ENCODE data around the gene MINAR2.

MINAR2 gene

DNA sequence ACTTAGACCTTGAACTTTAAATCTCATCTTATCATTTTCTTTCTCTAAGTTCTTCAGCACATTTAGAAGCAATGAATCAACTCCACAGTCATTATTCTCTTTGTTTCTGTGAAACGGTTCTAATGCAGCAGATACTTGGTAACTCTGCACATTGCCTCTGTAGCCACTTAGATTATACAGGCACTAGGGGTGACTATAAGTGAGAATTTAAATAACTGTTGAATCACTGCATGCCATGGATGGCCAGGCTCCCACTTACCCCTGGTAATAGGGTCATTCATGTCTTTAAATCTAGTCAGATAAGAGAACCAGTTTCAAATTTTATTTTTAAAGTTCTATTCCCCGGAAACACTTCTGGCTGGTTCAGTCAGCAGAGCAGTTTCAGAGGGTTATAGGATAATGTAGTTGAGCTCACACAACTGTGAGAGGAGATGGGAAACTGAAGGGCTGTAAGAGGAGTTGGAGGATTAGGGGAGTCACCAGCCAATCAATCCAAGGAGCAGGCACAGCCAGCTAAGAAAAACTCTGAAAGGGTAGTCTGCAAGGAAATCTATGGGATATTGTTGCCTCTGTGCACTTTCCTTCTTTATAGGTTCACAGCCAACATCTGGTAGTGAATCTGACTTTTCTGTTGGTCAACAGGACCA lies 4.2 kb upstream of the MINAR2 start:
- Histone ChIP-seq H3K36me3 (ENCODE audit: insufficient read depth, low read length) (no peaks in the 10 kb centered on the region), H3K27me3 (ENCODE audit: insufficient read depth, low read length) (no peaks in the 10 kb centered on the region), H3K9ac (ENCODE audit: low read length) (no peak overlapping the region), H3K27ac (ENCODE audit: low read depth, low read length, poor library complexity, severe bottlenecking) (no peak overlapping the region), H3K4me1 (ENCODE audit: insufficient read depth, low read length, severe bottlenecking) (no peaks in the 10 kb centered on the region), H3K79me2 (ENCODE audit: insufficient read depth, low read length) (no peaks in the 10 kb centered on the region), H3F3A (ENCODE audit: insufficient read depth, low read length) (no peaks in the 10 kb centered on the region), H2AFZ (ENCODE audit: low read length) (no peak overlapping the region), H3K4me3 (ENCODE audit: low read depth, low read length, poor library complexity, severe bottlenecking) (no peak overlapping the region), H3K4me2 (ENCODE audit: low read length) (no peak overlapping the region), H4K20me1 (ENCODE audit: insufficient read depth, low read length) (no peaks in the 10 kb centered on the region), H3K9me3 (ENCODE audit: low read length) (no peaks in the 10 kb centered on the region), H3K9me2 (ENCODE audit: low read depth, low read length) (no peaks in the 10 kb centered on the region)
- TF ChIP-seq, protein P1, sequence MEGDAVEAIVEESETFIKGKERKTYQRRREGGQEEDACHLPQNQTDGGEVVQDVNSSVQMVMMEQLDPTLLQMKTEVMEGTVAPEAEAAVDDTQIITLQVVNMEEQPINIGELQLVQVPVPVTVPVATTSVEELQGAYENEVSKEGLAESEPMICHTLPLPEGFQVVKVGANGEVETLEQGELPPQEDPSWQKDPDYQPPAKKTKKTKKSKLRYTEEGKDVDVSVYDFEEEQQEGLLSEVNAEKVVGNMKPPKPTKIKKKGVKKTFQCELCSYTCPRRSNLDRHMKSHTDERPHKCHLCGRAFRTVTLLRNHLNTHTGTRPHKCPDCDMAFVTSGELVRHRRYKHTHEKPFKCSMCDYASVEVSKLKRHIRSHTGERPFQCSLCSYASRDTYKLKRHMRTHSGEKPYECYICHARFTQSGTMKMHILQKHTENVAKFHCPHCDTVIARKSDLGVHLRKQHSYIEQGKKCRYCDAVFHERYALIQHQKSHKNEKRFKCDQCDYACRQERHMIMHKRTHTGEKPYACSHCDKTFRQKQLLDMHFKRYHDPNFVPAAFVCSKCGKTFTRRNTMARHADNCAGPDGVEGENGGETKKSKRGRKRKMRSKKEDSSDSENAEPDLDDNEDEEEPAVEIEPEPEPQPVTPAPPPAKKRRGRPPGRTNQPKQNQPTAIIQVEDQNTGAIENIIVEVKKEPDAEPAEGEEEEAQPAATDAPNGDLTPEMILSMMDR (IDR thresholded peaks at IDR 0.05; ENCODE audit: low read length): no peak
- TF ChIP-seq EZH2 (IDR thresholded peaks at IDR 0.05; ENCODE audit: borderline replicate concordance, low read length): no peak

DNA sequence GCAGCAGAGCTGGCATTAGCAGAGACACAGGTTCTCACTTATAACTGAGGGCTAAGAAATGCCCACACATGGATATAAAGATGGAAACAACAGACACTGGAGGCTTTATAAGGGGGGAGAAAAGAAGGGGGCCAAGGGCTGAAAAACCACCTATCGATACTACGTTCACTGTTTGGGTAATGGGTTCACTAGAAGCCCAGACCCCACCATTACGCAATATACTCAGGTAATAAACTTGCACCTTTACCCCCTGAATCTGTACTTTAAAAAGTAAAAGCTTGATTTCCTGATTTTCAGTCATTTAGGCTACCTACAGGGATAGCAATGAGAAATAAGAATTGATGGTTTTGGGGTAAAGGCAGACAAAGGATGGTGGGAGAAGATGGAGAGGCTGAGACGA lies 1.9 kb upstream of the MINAR2 start:
- Histone ChIP-seq H3K9ac (ENCODE audit: low read length) (no peak overlapping the region), H3K27ac (ENCODE audit: low read depth, low read length, poor library complexity, severe bottlenecking) (no peak overlapping the region), H3K27me3 (ENCODE audit: insufficient read depth, low read length) (no peaks in the 10 kb centered on the region), H3K9me3 (ENCODE audit: low read length) (no peaks in the 10 kb centered on the region), H4K20me1 (ENCODE audit: insufficient read depth, low read length) (no peaks in the 10 kb centered on the region), H3K36me3 (ENCODE audit: insufficient read depth, low read length) (no peaks in the 10 kb centered on the region), H3K79me2 (ENCODE audit: insufficient read depth, low read length) (no peaks in the 10 kb centered on the region), H3K4me1 (ENCODE audit: insufficient read depth, low read length, severe bottlenecking) (no peaks in the 10 kb centered on the region), H3K9me2 (ENCODE audit: low read depth, low read length) (no peaks in the 10 kb centered on the region), H3K4me2 (ENCODE audit: low read length) (no peak overlapping the region), H2AFZ (ENCODE audit: low read length) (no peak overlapping the region), H3K4me3 (ENCODE audit: low read depth, low read length, poor library complexity, severe bottlenecking) (no peak overlapping the region), H3F3A (ENCODE audit: insufficient read depth, low read length) (no peaks in the 10 kb centered on the region)
- TF ChIP-seq, protein P1 (IDR thresholded peaks at IDR 0.05; ENCODE audit: low read length): no peak
- no peak for TF ChIP-seq EZH2 (IDR thresholded peaks at IDR 0.05; ENCODE audit: borderline replicate concordance, low read length)

DNA sequence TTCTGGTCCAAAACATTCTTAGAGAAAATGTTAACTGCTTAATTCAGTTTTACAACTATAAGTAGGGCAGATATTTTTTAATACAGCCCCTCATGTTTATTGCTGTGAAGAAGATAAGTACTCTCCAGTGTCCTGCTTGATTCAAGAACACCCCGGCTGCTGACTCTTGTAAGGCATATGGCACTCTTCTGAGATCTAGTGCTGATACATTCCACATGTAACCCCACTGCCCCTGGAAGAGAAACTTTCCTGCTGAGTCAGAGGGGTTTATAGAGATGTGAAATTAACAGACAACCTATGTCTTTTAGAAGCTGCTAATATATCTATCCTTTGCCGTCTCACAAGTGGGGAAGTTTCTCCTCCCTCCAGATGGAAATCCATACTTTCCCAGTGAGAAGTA lies 1.0 kb upstream of the MINAR2 start:
- Histone ChIP-seq H3K36me3 (ENCODE audit: insufficient read depth, low read length) (no peaks in the 10 kb centered on the region), H3K9ac (ENCODE audit: low read length) (no peak overlapping the region), H3F3A (ENCODE audit: insufficient read depth, low read length) (no peaks in the 10 kb centered on the region), H3K27me3 (ENCODE audit: insufficient read depth, low read length) (no peaks in the 10 kb centered on the region), H4K20me1 (ENCODE audit: insufficient read depth, low read length) (no peaks in the 10 kb centered on the region), H3K4me3 (ENCODE audit: low read depth, low read length, poor library complexity, severe bottlenecking) (no peak overlapping the region), H3K27ac (ENCODE audit: low read depth, low read length, poor library complexity, severe bottlenecking) (no peak overlapping the region), H2AFZ (ENCODE audit: low read length) (no peak overlapping the region), H3K9me3 (ENCODE audit: low read length) (no peaks in the 10 kb centered on the region), H3K4me1 (ENCODE audit: insufficient read depth, low read length, severe bottlenecking) (no peaks in the 10 kb centered on the region), H3K4me2 (ENCODE audit: low read length) (no peak overlapping the region), H3K9me2 (ENCODE audit: low read depth, low read length) (no peaks in the 10 kb centered on the region), H3K79me2 (ENCODE audit: insufficient read depth, low read length) (no peaks in the 10 kb centered on the region)
- TF ChIP-seq, protein P1 (IDR thresholded peaks at IDR 0.05; ENCODE audit: low read length): no peak
- no peak for TF ChIP-seq EZH2 (IDR thresholded peaks at IDR 0.05; ENCODE audit: borderline replicate concordance, low read length)
